ENCODE measurements around the gene GALNT16.

- TF ChIP-seq EZH2 (IDR thresholded peaks at IDR 0.05) (no peak), POLR2AphosphoS5 (IDR thresholded peaks at IDR 0.05; ENCODE audit: borderline replicate concordance, low read depth, low read length) (no peak)
Measured at GRCh38 chr14:69372146-69372545, 112.2 kb downstream of the GALNT16 start.

Data from SK-N-MC (cell line).